Kidney capillary endothelial cell (primary cell): Measurements from ENCODE around the gene FOXN3.
A peak's percentile ranks its signal among the peaks of the same experiment; 100 is the strongest.

ENCODE experiments used
- DNase-seq: peaks from one replicate; pipeline ENCODE4 v3.0.0-alpha.2; 2018; ENCODE audit warnings: low spot score

The FOXN3 gene

GRCh38 chr14:89382901-89383845 lies 33.9 kb downstream of the FOXN3 start:
- no peak for DNase-seq

- no peak for DNase-seq
Measured at GRCh38 chr14:89382487-89382886, 34.5 kb downstream of the FOXN3 start.

GRCh38 chr14:89379891-89380820 lies 36.9 kb downstream of the FOXN3 start:
- DNase-seq, result no peak

- DNase-seq, result no peak
Measured at GRCh38 chr14:89379006-89379405, 38.0 kb downstream of the FOXN3 start.

- DNase-seq, result peak; percentile 12
Measured at GRCh38 chr14:89378119-89378518, 38.9 kb downstream of the FOXN3 start.

- no peak for DNase-seq
Measured at GRCh38 chr14:89377544-89377943, 39.5 kb downstream of the FOXN3 start.

- DNase-seq, result no peak
Measured at GRCh38 chr14:89374908-89375307, 42.1 kb downstream of the FOXN3 start.

GRCh38 chr14:89373185-89373584 lies 43.8 kb downstream of the FOXN3 start:
- DNase-seq, result no peak

GRCh38 chr14:89372512-89372883 lies 44.5 kb downstream of the FOXN3 start:
- DNase-seq, result no peak

GRCh38 chr14:89371585-89372511 lies 45.2 kb downstream of the FOXN3 start:
- DNase-seq, result no peak

GRCh38 chr14:89370781-89371180 lies 46.3 kb downstream of the FOXN3 start:
- DNase-seq, result no peak

GRCh38 chr14:89370381-89370780 lies 46.7 kb downstream of the FOXN3 start:
- DNase-seq, result no peak

GRCh38 chr14:89369656-89370055 lies 47.4 kb downstream of the FOXN3 start:
- no peak for DNase-seq

GRCh38 chr14:89368490-89369477 lies 48.2 kb downstream of the FOXN3 start:
- DNase-seq, result no peak

GRCh38 chr14:89367779-89368120 lies 49.3 kb downstream of the FOXN3 start:
- no peak for DNase-seq

- DNase-seq, result no peak
Measured at GRCh38 chr14:89366864-89367778, 49.9 kb downstream of the FOXN3 start.

- peak; percentile 84 for DNase-seq
Measured at GRCh38 chr14:89365061-89365801, 51.8 kb downstream of the FOXN3 start.

- DNase-seq, result no peak
Measured at GRCh38 chr14:89364316-89364715, 52.7 kb downstream of the FOXN3 start.

- DNase-seq, result no peak
Measured at GRCh38 chr14:89360277-89360676, 56.8 kb downstream of the FOXN3 start.
